T1000 (cell line): ENCODE results near the gene CDIP1.

ENCODE experiments used
- DNase-seq: peaks from one replicate; lab custom pipeline; 2025; ENCODE audit warnings: mixed read lengths; lab: John Stamatoyannopoulos, UW

The CDIP1 gene

GRCh38 chr16:4537376-4538343 is 913 bp downstream of the CDIP1 start:
- DNase-seq, result no peak

- no peak for DNase-seq
These were observed 2.0 kb downstream of the CDIP1 start for GRCh38 chr16:4536391-4537106.

- no peak for DNase-seq
These were observed 2.9 kb downstream of the CDIP1 start for GRCh38 chr16:4535627-4536108.

- DNase-seq, result no peak
These were observed 4.3 kb downstream of the CDIP1 start for GRCh38 chr16:4534151-4534790.

- DNase-seq, result no peak
These were observed 5.1 kb downstream of the CDIP1 start for GRCh38 chr16:4533490-4533889.

GRCh38 chr16:4532238-4532637 is 6.3 kb downstream of the CDIP1 start:
- no peak for DNase-seq

- DNase-seq, result no peak
These were observed 6.8 kb downstream of the CDIP1 start for GRCh38 chr16:4531811-4532210.

- DNase-seq, result no peak
These were observed 9.2 kb downstream of the CDIP1 start for GRCh38 chr16:4529085-4530060.

- no peak for DNase-seq
These were observed 12.8 kb downstream of the CDIP1 start for GRCh38 chr16:4525634-4526277.

- no peak for DNase-seq
These were observed 13.5 kb downstream of the CDIP1 start for GRCh38 chr16:4525069-4525468.

- no peak for DNase-seq
These were observed 14.0 kb downstream of the CDIP1 start for GRCh38 chr16:4524571-4524970.

- DNase-seq, result no peak
These were observed 14.9 kb downstream of the CDIP1 start for GRCh38 chr16:4523686-4524085.

GRCh38 chr16:4522051-4522581 is 16.5 kb downstream of the CDIP1 start:
- DNase-seq, result no peak

- DNase-seq, result no peak
These were observed 17.7 kb downstream of the CDIP1 start for GRCh38 chr16:4520913-4521312.

- no peak for DNase-seq
These were observed 19.1 kb downstream of the CDIP1 start for GRCh38 chr16:4519274-4520058.

- no peak for DNase-seq
These were observed 20.5 kb downstream of the CDIP1 start for GRCh38 chr16:4517812-4518680.

GRCh38 chr16:4515611-4516233 is 22.9 kb downstream of the CDIP1 start:
- DNase-seq, result no peak

GRCh38 chr16:4514606-4515005 is 24.0 kb downstream of the CDIP1 start:
- DNase-seq, result no peak
